Mesothelial cell of epicardium (in vitro differentiated cells): ENCODE data around the gene TICAM2. TPM values are rescaled to one million over a fixed set of nuclear protein-coding genes. Genes with fewer than 3 reads are reported as not detected.

ENCODE experiments used
- DNase-seq, 2 experiments: peaks; one replicate each; pipeline ENCODE4 v3.0.0; 2021; ENCODE audit warnings: low spot score in 2 of 2; ENCODE audit not compliant: unreplicated experiment in 2 of 2
- H3K27ac Mint-ChIP-seq: 2 replicates; pipeline ENCODE4 v1.8.0; 2021; ENCODE audit warnings: mixed read lengths
- H3K27me3 Mint-ChIP-seq: 2 replicates; pipeline ENCODE4 v1.8.0; 2021; ENCODE audit warnings: low read depth, mixed read lengths
- H3K36me3 Mint-ChIP-seq: 2 replicates; pipeline ENCODE4 v1.8.0; 2021; ENCODE audit warnings: mixed read lengths
- H3K4me1 Mint-ChIP-seq: 2 replicates; pipeline ENCODE4 v1.8.0; 2021; ENCODE audit warnings: mixed read lengths
- H3K4me3 Mint-ChIP-seq: 2 replicates; pipeline ENCODE4 v1.8.0; 2021; ENCODE audit warnings: mild to moderate bottlenecking, moderate library complexity, mixed read lengths
- H3K9me3 Mint-ChIP-seq: 2 replicates; pipeline ENCODE4 v1.8.0; 2021; ENCODE audit warnings: mixed read lengths
- CTCF ChIP-seq: fragments of 200-600 bp; sonication (generic); IDR thresholded peaks from one replicate; pipeline ENCODE4 v1.5.0; 2021; ENCODE audit warnings: antibody characterized with exemption; ENCODE audit not compliant: unreplicated experiment
- total RNA-seq: library from RNA; stranded (reverse); gene quantifications from 3 replicates; pipeline ENCODE4 v1.2.1, GENCODE V29; 2021

Gene TICAM2
- total RNA-seq, 1 donor from 2014 or later = 2.1 TPM

GRCh38 chr5:115624994-115625393, 22.7 kb upstream of the TICAM2 start:
- DNase-seq = no peak
- Mint-ChIP-seq H3K36me3 (peaks cover 1% of the 10 kb centered on the region), H3K4me3 (no peak overlapping the region), H3K27me3 (no peaks in the 10 kb centered on the region), H3K4me1 (peaks cover 18% of the 10 kb centered on the region), H3K9me3 (no peaks in the 10 kb centered on the region), H3K27ac (no peak overlapping the region)
- TF ChIP-seq CTCF = no peak

GRCh38 chr5:115623658-115624057, 21.4 kb upstream of the TICAM2 start:
- no peak overlapping the region for H3K4me3 Mint-ChIP-seq
- no peaks in the 10 kb centered on the region for H3K27me3 Mint-ChIP-seq
- DNase-seq = no peak
- peaks cover 9% of the 10 kb centered on the region for H3K36me3 Mint-ChIP-seq
- no peaks in the 10 kb centered on the region for H3K9me3 Mint-ChIP-seq
- TF ChIP-seq CTCF = no peak
- peaks cover 18% of the 10 kb centered on the region for H3K4me1 Mint-ChIP-seq
- no peak overlapping the region for H3K27ac Mint-ChIP-seq

GRCh38 chr5:115621365-115621900, 19.2 kb upstream of the TICAM2 start:
- H3K9me3 Mint-ChIP-seq = no peaks in the 10 kb centered on the region
- peaks cover 18% of the 10 kb centered on the region for H3K36me3 Mint-ChIP-seq
- TF ChIP-seq CTCF = no peak
- H3K27ac Mint-ChIP-seq = no peak overlapping the region
- no peak for DNase-seq
- H3K4me3 Mint-ChIP-seq = no peak overlapping the region
- no peaks in the 10 kb centered on the region for H3K27me3 Mint-ChIP-seq
- peaks cover 18% of the 10 kb centered on the region for H3K4me1 Mint-ChIP-seq

GRCh38 chr5:115616892-115617291, 14.6 kb upstream of the TICAM2 start:
- peaks cover 36% of the 10 kb centered on the region for H3K36me3 Mint-ChIP-seq

GRCh38 chr5:115616472-115616871, 14.2 kb upstream of the TICAM2 start:
- peaks cover 36% of the 10 kb centered on the region for H3K36me3 Mint-ChIP-seq
- no peak overlapping the region for H3K27ac Mint-ChIP-seq
- H3K4me1 Mint-ChIP-seq = peaks cover 4% of the 10 kb centered on the region
- H3K9me3 Mint-ChIP-seq = no peaks in the 10 kb centered on the region
- no peak overlapping the region for H3K4me3 Mint-ChIP-seq
- no peak for TF ChIP-seq CTCF
- no peaks in the 10 kb centered on the region for H3K27me3 Mint-ChIP-seq
- DNase-seq = no peak

More at GRCh38 chr5:115616892-115617291, 14.6 kb upstream of the TICAM2 start:
- Mint-ChIP-seq H3K4me1 (peaks cover 5% of the 10 kb centered on the region), H3K27ac (no peak overlapping the region), H3K27me3 (no peaks in the 10 kb centered on the region), H3K4me3 (no peak overlapping the region), H3K9me3 (no peaks in the 10 kb centered on the region)
- DNase-seq = no peak
- TF ChIP-seq CTCF = no peak

- no peak for DNase-seq
- no peak for TF ChIP-seq CTCF
- H3K27ac Mint-ChIP-seq = no peak overlapping the region
- no peaks in the 10 kb centered on the region for H3K27me3 Mint-ChIP-seq
- H3K4me3 Mint-ChIP-seq = no peak overlapping the region
- H3K4me1 Mint-ChIP-seq = no peaks in the 10 kb centered on the region
- H3K36me3 Mint-ChIP-seq = peaks cover 24% of the 10 kb centered on the region
- H3K9me3 Mint-ChIP-seq = no peaks in the 10 kb centered on the region
Observed at GRCh38 chr5:115611873-115612272, 9.6 kb upstream of the TICAM2 start.
